DMS153 (cell line): ENCODE results near the gene AP2M1.

ENCODE experiments used
- DNase-seq: peaks from one replicate; lab custom pipeline; 2025; lab: John Stamatoyannopoulos, UW

Gene AP2M1

GRCh38 chr3:184180165-184180564 lies 5.5 kb downstream of the AP2M1 start:
- DNase-seq = no peak

GRCh38 chr3:184181596-184181995 lies 6.9 kb downstream of the AP2M1 start:
- no peak for DNase-seq

- no peak for DNase-seq
These were observed 9.0 kb downstream of the AP2M1 start for GRCh38 chr3:184183679-184184078.

- DNase-seq = no peak
These were observed 10.0 kb downstream of the AP2M1 start for GRCh38 chr3:184184546-184185230.

- DNase-seq = peak; percentile 98
These were observed 11.0 kb downstream of the AP2M1 start for GRCh38 chr3:184185461-184186183.

- no peak for DNase-seq
These were observed 11.7 kb downstream of the AP2M1 start, which contains the start of gene ABCF3 for GRCh38 chr3:184186184-184186901. Gene ABCF3, plus strand, starts transcription at chr3:184186199. Its CDS starts 9 bp downstream, at chr3:184186208.

- DNase-seq = no peak
These were observed 12.2 kb downstream of the AP2M1 start for GRCh38 chr3:184186902-184187207.

GRCh38 chr3:184188080-184188479 lies 13.4 kb downstream of the AP2M1 start:
- no peak for DNase-seq

- DNase-seq = no peak
These were observed 14.8 kb downstream of the AP2M1 start for GRCh38 chr3:184189421-184189820.

GRCh38 chr3:184192889-184193288 lies 18.2 kb downstream of the AP2M1 start:
- DNase-seq = no peak

GRCh38 chr3:184193991-184194539 lies 19.4 kb downstream of the AP2M1 start:
- no peak for DNase-seq

- no peak for DNase-seq
These were observed 21.9 kb downstream of the AP2M1 start for GRCh38 chr3:184196536-184196935.

- no peak for DNase-seq
These were observed 23.9 kb downstream of the AP2M1 start for GRCh38 chr3:184198509-184198908.

- DNase-seq = no peak
These were observed 26.2 kb downstream of the AP2M1 start for GRCh38 chr3:184200825-184201224.

- no peak for DNase-seq
These were observed 28.9 kb downstream of the AP2M1 start for GRCh38 chr3:184203526-184203925.

GRCh38 chr3:184209146-184209923 lies 34.7 kb downstream of the AP2M1 start:
- no peak for DNase-seq

- no peak for DNase-seq
These were observed 36.6 kb downstream of the AP2M1 start for GRCh38 chr3:184211297-184211696.

- no peak for DNase-seq
These were observed 37.1 kb downstream of the AP2M1 start for GRCh38 chr3:184211718-184212117.

- DNase-seq = no peak
These were observed 44.2 kb downstream of the AP2M1 start for GRCh38 chr3:184218814-184219213.

GRCh38 chr3:184222521-184222920 lies 47.9 kb downstream of the AP2M1 start:
- DNase-seq = no peak

- no peak for DNase-seq
These were observed 49.3 kb downstream of the AP2M1 start for GRCh38 chr3:184223946-184224345.

GRCh38 chr3:184227481-184227935 lies 52.9 kb downstream of the AP2M1 start:
- no peak for DNase-seq
